ENCODE results near the gene HDAC7.

Gene HDAC7

GRCh38 chr12:47838286-47838931 is 18.7 kb upstream of the HDAC7 start:
- TF ChIP-seq CTCF (conservative IDR thresholded peaks at IDR 0.05; ENCODE audit: low read length) (peak; percentile 64), EZH2phosphoT487 (IDR thresholded peaks at IDR 0.05; ENCODE audit: borderline replicate concordance) (no peak)
- Histone ChIP-seq H3K27me3 (ENCODE audit: insufficient read depth, low read length, poor library complexity, severe bottlenecking) (no peaks in the 10 kb centered on the region), H3F3A (ENCODE audit: low read depth) (no peaks in the 10 kb centered on the region), H3K4me2 (ENCODE audit: low read depth, low read length, poor library complexity, severe bottlenecking) (no peak overlapping the region), H4K20me1 (ENCODE audit: insufficient read depth, low read length, poor library complexity, severe bottlenecking) (no peaks in the 10 kb centered on the region), H3K4me1 (ENCODE audit: insufficient read depth, low read length, poor library complexity, severe bottlenecking) (peaks cover 25% of the 10 kb centered on the region), H3K79me2 (ENCODE audit: insufficient read depth, low read length) (no peaks in the 10 kb centered on the region), H3K9ac (ENCODE audit: low read depth, low read length, poor library complexity, severe bottlenecking) (no peak overlapping the region), H3K36me3 (ENCODE audit: insufficient read depth, low read length) (no peaks in the 10 kb centered on the region), H3K4me3 (ENCODE audit: low read length, poor library complexity, severe bottlenecking) (no peak overlapping the region), H3K9me3 (ENCODE audit: insufficient read depth, low read depth, low read length) (no peaks in the 10 kb centered on the region), H3K9me2 (replicated peaks; ENCODE audit: low read depth, low read length) (no peaks in the 10 kb centered on the region), H2AFZ (ENCODE audit: low read length) (no peak overlapping the region)

GRCh38 chr12:47837190-47838171 is 17.8 kb upstream of the HDAC7 start:
- no peak overlapping the region for H3K4me3 ChIP-seq (ENCODE audit: low read length, poor library complexity, severe bottlenecking)
- peaks cover 34% of the 10 kb centered on the region for H3K4me1 ChIP-seq (ENCODE audit: insufficient read depth, low read length, poor library complexity, severe bottlenecking)
- H3K9me3 ChIP-seq (ENCODE audit: insufficient read depth, low read depth, low read length) = no peaks in the 10 kb centered on the region

GRCh38 chr12:47835831-47836155 is 16.1 kb upstream of the HDAC7 start:
- Histone ChIP-seq H3K4me3 (ENCODE audit: low read length, poor library complexity, severe bottlenecking) (no peak overlapping the region), H3K36me3 (ENCODE audit: insufficient read depth, low read length) (no peaks in the 10 kb centered on the region), H3K9me2 (replicated peaks; ENCODE audit: low read depth, low read length) (no peaks in the 10 kb centered on the region), H3K9me3 (ENCODE audit: insufficient read depth, low read depth, low read length) (no peaks in the 10 kb centered on the region), H3F3A (ENCODE audit: low read depth) (no peaks in the 10 kb centered on the region), H4K20me1 (ENCODE audit: insufficient read depth, low read length, poor library complexity, severe bottlenecking) (no peaks in the 10 kb centered on the region), H3K4me2 (ENCODE audit: low read depth, low read length, poor library complexity, severe bottlenecking) (no peak overlapping the region), H3K4me1 (ENCODE audit: insufficient read depth, low read length, poor library complexity, severe bottlenecking) (peaks cover 36% of the 10 kb centered on the region), H3K9ac (ENCODE audit: low read depth, low read length, poor library complexity, severe bottlenecking) (no peak overlapping the region), H3K79me2 (ENCODE audit: insufficient read depth, low read length) (no peaks in the 10 kb centered on the region), H3K27me3 (ENCODE audit: insufficient read depth, low read length, poor library complexity, severe bottlenecking) (no peaks in the 10 kb centered on the region), H2AFZ (ENCODE audit: low read length) (no peak overlapping the region)
- no peak for TF ChIP-seq CTCF (conservative IDR thresholded peaks at IDR 0.05; ENCODE audit: low read length)
- no peak for TF ChIP-seq EZH2phosphoT487 (IDR thresholded peaks at IDR 0.05; ENCODE audit: borderline replicate concordance)

More at GRCh38 chr12:47837190-47838171, 17.8 kb upstream of the HDAC7 start:
- Histone ChIP-seq H3K79me2 (ENCODE audit: insufficient read depth, low read length) (no peaks in the 10 kb centered on the region), H3K9ac (ENCODE audit: low read depth, low read length, poor library complexity, severe bottlenecking) (no peak overlapping the region), H4K20me1 (ENCODE audit: insufficient read depth, low read length, poor library complexity, severe bottlenecking) (no peaks in the 10 kb centered on the region), H3K27me3 (ENCODE audit: insufficient read depth, low read length, poor library complexity, severe bottlenecking) (no peaks in the 10 kb centered on the region), H3K4me2 (ENCODE audit: low read depth, low read length, poor library complexity, severe bottlenecking) (no peak overlapping the region), H3K36me3 (ENCODE audit: insufficient read depth, low read length) (no peaks in the 10 kb centered on the region), H2AFZ (ENCODE audit: low read length) (no peak overlapping the region), H3F3A (ENCODE audit: low read depth) (no peaks in the 10 kb centered on the region), H3K9me2 (replicated peaks; ENCODE audit: low read depth, low read length) (no peaks in the 10 kb centered on the region)
- no peak for TF ChIP-seq EZH2phosphoT487 (IDR thresholded peaks at IDR 0.05; ENCODE audit: borderline replicate concordance)
- peak; percentile 95 for TF ChIP-seq CTCF (conservative IDR thresholded peaks at IDR 0.05; ENCODE audit: low read length)
